GM12878 (cell line): ENCODE results near the gene PLXNA2. TPM values are rescaled to one million over a fixed set of nuclear protein-coding genes. Genes with fewer than 3 reads are reported as not detected.

Source experiments
- ATAC-seq: fragments of 200-7000 bp; cut with Tn5 transposase; 3 replicates; pipeline ENCODE4 v1.9.1; 2020; ENCODE audit warnings: mild to moderate bottlenecking, moderate library complexity
- BruUV-seq: library from RNA; stranded (reverse); fragments of 400-500 nt; replicated peaks from 2 replicates; lab custom pipeline; 2021; lab: Mats Ljungman, UMichigan
- CTCF ChIA-PET: fragments of 300-600 bp; sonication (Branson Sonifier 250); formaldehyde crosslinking; extraction: SDS; loops from one replicate; lab custom pipeline; 2021; ENCODE audit warnings: inconsistent platforms; lab: Yijun Ruan, JAX
- POLR2A ChIA-PET: fragments of 350-600 bp; formaldehyde crosslinking; extraction: SDS; loops from one replicate; lab custom pipeline; 2021; ENCODE audit warnings: inconsistent platforms; lab: Charles Lee
- RAD21 ChIA-PET: fragments of 300-600 bp; sonication (Branson Sonifier 250); formaldehyde crosslinking; loops from one replicate; lab custom pipeline; 2023; ENCODE audit warnings: antibody characterized with exemption; ENCODE audit not compliant: unreplicated experiment; lab: Charles Lee
- SMC1A ChIA-PET: fragments of 300-600 bp; sonication (Branson Sonifier 250); formaldehyde crosslinking; loops from one replicate; lab custom pipeline; 2023; ENCODE audit not compliant: unreplicated experiment, uncharacterized antibody; lab: Charles Lee
- DNase-seq: peaks from one replicate; pipeline ENCODE4 v3.0.0-alpha.2; 2011; ENCODE audit warnings: low read depth, low spot score
- FAIRE-seq: peaks from 3 replicates; lab custom pipeline; 2011; peaks lifted over from hg19 to GRCh38; lab: Jason Lieb, UNC
- H2AFZ ChIP-seq: 2 replicates; pipeline ENCODE4 v1.6.0; 2011; ENCODE audit warnings: low read depth, low read length, control low read depth; ENCODE audit not compliant: control insufficient read depth
- H3K27ac ChIP-seq: 2 replicates; pipeline ENCODE4 v1.5.1; 2011; ENCODE audit warnings: control low read depth; ENCODE audit not compliant: control insufficient read depth, insufficient read depth
- H3K27me3 ChIP-seq, 2 experiments: replicated peaks in 1 of 2; 2 replicates each; pipeline versions ENCODE4 v1.6.0 to v1.6.1; 2011; ENCODE audit warnings: low read length in 1 of 2; ENCODE audit not compliant: control insufficient read depth in 2 of 2, insufficient read depth in 2 of 2
- H3K36me3 ChIP-seq, 2 experiments: 2 replicates each; pipeline ENCODE4 v1.5.1; 2011; ENCODE audit warnings: low read length in 1 of 2; ENCODE audit not compliant: control insufficient read depth in 2 of 2, insufficient read depth in 2 of 2
- H3K4me1 ChIP-seq: 2 replicates; pipeline ENCODE4 v1.6.1; 2011; ENCODE audit warnings: mild to moderate bottlenecking, low read length, moderate library complexity, mixed read lengths; ENCODE audit not compliant: control insufficient read depth, insufficient read depth
- H3K4me2 ChIP-seq: 2 replicates; pipeline ENCODE4 v1.6.0; 2011; ENCODE audit warnings: control low read depth; ENCODE audit not compliant: control insufficient read depth, insufficient read depth
- H3K4me3 ChIP-seq: fragments of 200-600 bp; sonication (generic); 2 replicates; pipeline ENCODE4 v1.5.1; 2016
- H3K79me2 ChIP-seq: 2 replicates; pipeline ENCODE4 v1.6.0; 2011; ENCODE audit warnings: low read length; ENCODE audit not compliant: control insufficient read depth, insufficient read depth
- H3K9ac ChIP-seq: 2 replicates; pipeline ENCODE4 v1.8.0; 2011; ENCODE audit warnings: low read length, control low read depth, mixed read lengths; ENCODE audit not compliant: control insufficient read depth, insufficient read depth
- H3K9me3 ChIP-seq: replicated peaks from 3 replicates; pipeline ENCODE4 v1.5.1; 2011; ENCODE audit warnings: mild to moderate bottlenecking, low read length; ENCODE audit not compliant: control insufficient read depth, insufficient read depth
- H4K20me1 ChIP-seq: 2 replicates; pipeline ENCODE4 v1.6.0; 2011; ENCODE audit not compliant: control insufficient read depth, insufficient read depth
- CUX1 ChIP-seq: IDR thresholded peaks from 2 replicates; pipeline ENCODE4 v1.6.1; 2012; ENCODE audit warnings: improper control_type of control experiment, low read depth, low read length; ENCODE audit not compliant: insufficient replicate concordance
- E4F1 ChIP-seq: fragments of 450-650 bp; IDR thresholded peaks from 2 replicates; pipeline ENCODE4 v1.6.1; 2018; ENCODE audit warnings: borderline replicate concordance, mild to moderate bottlenecking; ENCODE audit not compliant: partially characterized antibody
- SMAD5 ChIP-seq: IDR thresholded peaks from 2 replicates; pipeline ENCODE4 v1.6.1; 2016; ENCODE audit warnings: antibody characterized with exemption, low read depth
- SREBF1 ChIP-seq: IDR thresholded peaks from 2 replicates; pipeline ENCODE4 v1.6.1; 2012; ENCODE audit warnings: mild to moderate bottlenecking, low read length
- SREBF2 ChIP-seq: IDR thresholded peaks from 2 replicates; pipeline ENCODE4 v1.6.1; 2012; ENCODE audit warnings: mild to moderate bottlenecking, low read length
- WGBS: methylation state at CpG from one replicate; pipeline ENCODE4 v1.1.6; 2016; ENCODE audit warnings: low lambda C conversion rate; ENCODE audit not compliant: insufficient replicate concordance, insufficient coverage; ENCODE audit errors: missing lambda C conversion rate; 5-methylcytosine and 5-hydroxymethylcytosine counted together
- in situ Hi-C: fragments of 300-500 bp; cut with MboI; formaldehyde crosslinking; loops from 9 replicates; pipeline ENCODE4 v1.14.3; 2018; ENCODE audit warnings: mixed read lengths
- intact Hi-C: fragments of 100-400 bp; cut with micrococcal nuclease; formaldehyde crosslinking; loops from one replicate; pipeline ENCODE4 v1.14.2; 2022; ENCODE audit not compliant: unreplicated experiment
- polyA plus RNA-seq, 11 experiments: library from polyadenylated mRNA; depleted of rRNA in 4 of 11; unstranded in 6 of 11; stranded (reverse) in 5 of 11; fragments of >200 nt; fragmentation: Nextera tagmentation in 4 of 11; fragmentation: Illumina TruSeq in 1 of 11; extraction: Ambion mirVana in 4 of 11; extraction: Trizol in 1 of 11; gene quantifications; 1 replicate in 1 of 11; 2 replicates in 10 of 11; pipeline versions ENCODE4 v1.2.1 to v1.2.3, GENCODE V29; 2011 to 2016; ENCODE audit warnings: inconsistent platforms in 2 of 11, missing spikeins in 2 of 11, low read depth in 1 of 11
- total RNA-seq, 4 experiments: library from RNA; depleted of rRNA in 3 of 4; stranded (reverse); fragments of >200 nt in 3 of 4; fragmentation: Illumina TruSeq in 1 of 4; extraction: Trizol in 1 of 4; gene quantifications; 2 replicates each; pipeline versions ENCODE4 v1.2.1 to v1.2.3, GENCODE V29; 2013 to 2021

The PLXNA2 gene
- total and polyA plus RNA-seq, 10 of the 15 experiments (the other 5 are each of a cell fraction or from before 2014, with no cell fraction given) = under 0.01 to 0.08 (median 0.07) TPM; not detected in 4

GRCh38 chr1:208151728-208152598 is 92.2 kb downstream of the PLXNA2 start:
- H3K4me2 ChIP-seq = no peak overlapping the region
- no peak for TF ChIP-seq SREBF1
- H3K4me3 ChIP-seq = no peak overlapping the region
- BruUV-seq = no TSS peak
- no peaks in the 10 kb centered on the region for H3K79me2 ChIP-seq
- no peaks in the 10 kb centered on the region; a peak in 2 of 4 replicates for H3K27me3 ChIP-seq
- H2AFZ ChIP-seq = no peak overlapping the region
- WGBS = 28% methylated on average over 9 of the region's 9 CpGs
- H3K36me3 ChIP-seq = no peaks in the 10 kb centered on the region
- DNase-seq (no peak), ATAC-seq (no peak), FAIRE-seq (no peak)
- SMC1A ChIA-PET = interaction anchor here (0.8 kb wide), 1 partner anchor 87 kb away, joined by 3 read pairs; no protein-coding TSS in a partner anchor
- no peaks in the 10 kb centered on the region for H4K20me1 ChIP-seq
- H3K9ac ChIP-seq = no peak overlapping the region
- in situ Hi-C loops (no loop called here), intact Hi-C loops (no loop called here)
- no peaks in the 10 kb centered on the region for H3K9me3 ChIP-seq
- CTCF ChIA-PET = interaction anchor here (0.5 to 1.2 kb wide), 2 partner anchors 10 to 15 kb away, joined by 3 to 4 read pairs; no protein-coding TSS in a partner anchor
- RAD21 ChIA-PET = no interaction called here
- H3K27ac ChIP-seq = no peak overlapping the region
- H3K4me1 ChIP-seq = no peaks in the 10 kb centered on the region
- POLR2A ChIA-PET = no interaction called here

- Histone ChIP-seq H2AFZ (no peak overlapping the region), H3K36me3 (no peaks in the 10 kb centered on the region), H3K27ac (no peak overlapping the region), H3K9me3 (no peaks in the 10 kb centered on the region), H3K4me3 (no peak overlapping the region), H3K27me3 (no peaks in the 10 kb centered on the region; a peak in 2 of 4 replicates), H3K4me2 (no peak overlapping the region), H3K9ac (no peak overlapping the region), H3K4me1 (no peaks in the 10 kb centered on the region), H4K20me1 (no peaks in the 10 kb centered on the region), H3K79me2 (no peaks in the 10 kb centered on the region)
- intact Hi-C loops (no loop called here), in situ Hi-C loops (no loop called here)
- ChIA-PET SMC1A (interaction anchor here (0.9 kb wide), 2 partner anchors 8 to 64 kb away, joined by 3 read pairs; no protein-coding TSS in a partner anchor), CTCF (interaction anchor here (1.2 kb wide), 1 partner anchor 11 kb away, joined by 4 read pairs; no protein-coding TSS in a partner anchor), POLR2A (interaction anchor here (0.8 kb wide), 1 partner anchor 35 kb away, joined by 3 read pairs; no protein-coding TSS in a partner anchor), RAD21 (interaction anchor here (0.8 kb wide), 1 partner anchor 19 kb away, joined by 3 read pairs; no protein-coding TSS in a partner anchor)
- ATAC-seq = no peak
- no peak for DNase-seq
- FAIRE-seq = no peak
- BruUV-seq = no TSS peak
- 11% methylated on average over 6 of the region's 6 CpGs for WGBS
- TF ChIP-seq E4F1 (no peak), SREBF2 (no peak), CUX1 (no peak), SMAD5 (no peak)
Observed at GRCh38 chr1:208150833-208151458, 93.2 kb downstream of the PLXNA2 start.
